ENCODE data around the gene IGFBP5. TPM values are rescaled to one million over a fixed set of nuclear protein-coding genes. Genes with fewer than 3 reads are reported as not detected.

Gene IGFBP5
- total and polyA plus RNA-seq, 2 of the 8 experiments (the other 6 are each of a cell fraction or from before 2014, with no cell fraction given) = 2.2 to 2.5 TPM

- H2BK15ac ChIP-seq (ENCODE audit: low read length) = 0 out of 2 replicates have a peak overlapping the region, but pooled peaks have one; percentile 46
- no peaks in the 10 kb centered on the region for H3K9me3 ChIP-seq (ENCODE audit: insufficient read depth in 2 of 2, low read depth in 1 of 2, low read length in 1 of 2)
- FAIRE-seq = no peak
- no peak overlapping the region for H3K18ac ChIP-seq (ENCODE audit: extremely low read depth, low read length)
- H3K9ac ChIP-seq (replicated peaks in 1 of 4; ENCODE audit: extremely low read depth in 1 of 4, low read depth in 3 of 4, low read length in 3 of 4) = no peak overlapping the region; a peak in 1 of 7 replicates
- no peak for DNase-seq (ENCODE audit: low read depth in 1 of 2, low spot score in 2 of 2)
- no peak overlapping the region; the same call in 1 of the 2 replicates for H3K27ac ChIP-seq (ENCODE audit: low read depth, low read length)
- H3K4ac ChIP-seq (replicated peaks; ENCODE audit: insufficient read length, low read depth, low read length) = no peak overlapping the region
- H2AK5ac ChIP-seq (ENCODE audit: low read depth, low read length) = no peak overlapping the region
- no peak overlapping the region for H2BK12ac ChIP-seq (ENCODE audit: low read depth, low read length)
- H3K79me2 ChIP-seq (ENCODE audit: control insufficient read depth in 1 of 2, insufficient read depth in 2 of 2, low read length in 2 of 2) = peaks cover 19 to 94% of the 10 kb centered on the region in 2 experiments
- no peak overlapping the region for H4K5ac ChIP-seq (ENCODE audit: insufficient read length, low read depth, low read length)
- no peak overlapping the region for H3K56ac ChIP-seq (replicated peaks; ENCODE audit: insufficient read length, low read depth, low read length)
- no peaks in the 10 kb centered on the region for H3K27me3 ChIP-seq (replicated peaks in 1 of 4; ENCODE audit: control insufficient read depth in 3 of 4, extremely low read depth in 1 of 4, insufficient read depth in 3 of 4, low read length in 3 of 4)
- peaks cover 19 to 20% of the 10 kb centered on the region in 2 experiments for H4K20me1 ChIP-seq (replicated peaks in 1 of 2; ENCODE audit: control insufficient read depth in 1 of 2, insufficient read depth in 2 of 2, low read length in 2 of 2)
- no peak overlapping the region for H2BK5ac ChIP-seq (ENCODE audit: low read depth, low read length)
- no peak overlapping the region for H4K91ac ChIP-seq (replicated peaks; ENCODE audit: insufficient read length, low read length)
- no peaks in the 10 kb centered on the region for H3K23me2 ChIP-seq (ENCODE audit: low read depth, low read length)
- peak overlapping the region; percentile 10 to 17; a peak in 2 of 4 replicates for H3K4me2 ChIP-seq (ENCODE audit: insufficient read depth in 1 of 2, low read depth in 2 of 2, low read length in 2 of 2)
- CTCF ChIA-PET (ENCODE audit: partially characterized antibody) = interaction anchor here (0.6 to 20.6 kb wide), 6 partner anchors 13 to 131 kb away, joined by 3 to 251 read pairs (median 4); no protein-coding TSS in a partner anchor
- H3K79me1 ChIP-seq (ENCODE audit: low read depth, low read length) = peaks cover 15% of the 10 kb centered on the region
- no peak overlapping the region for H3K4me3 ChIP-seq (ENCODE audit: extremely low read depth in 1 of 4, insufficient read depth in 2 of 4, low read depth in 3 of 4, low read length in 4 of 4)
- peaks cover 0 to 20% (median 5%) of the 10 kb centered on the region in 4 experiments; a peak in 4 of 8 replicates for H3K36me3 ChIP-seq (ENCODE audit: control insufficient read depth in 2 of 4, insufficient read depth in 4 of 4, low read length in 3 of 4)
- no peak overlapping the region for H2BK120ac ChIP-seq (replicated peaks; ENCODE audit: low read depth, low read length)
- POLR2A ChIA-PET (ENCODE audit: partially characterized antibody) = interaction anchor here (0.6 to 1.5 kb wide), 4 partner anchors 9 to 14 kb away, joined by 3 to 7 read pairs (median 4); no protein-coding TSS in a partner anchor
- H2BK20ac ChIP-seq (ENCODE audit: low read length) = 0 out of 2 replicates have a peak overlapping the region, but pooled peaks have one; percentile 22
- H3K23ac ChIP-seq (ENCODE audit: insufficient read length) = no peak overlapping the region
- 82% methylated on average over 5 of the region's 5 CpGs; no CpG with 5 or more reads in 1 of the 2 experiments for WGBS, 2 experiments (ENCODE audit: extremely low coverage in 1 of 2, insufficient coverage in 1 of 2, insufficient read length in 1 of 2, insufficient replicate concordance in 2 of 2, low coverage in 1 of 2, low lambda C conversion rate in 2 of 2, missing lambda C conversion rate in 1 of 2)
- H2AFZ ChIP-seq (ENCODE audit: low read length) = no peak overlapping the region
- no peak overlapping the region for H4K8ac ChIP-seq (ENCODE audit: extremely low read depth, insufficient read depth, low read length)
- H3K14ac ChIP-seq (ENCODE audit: insufficient read length) = no peak overlapping the region
- TF ChIP-seq BRCA1 (IDR thresholded peaks at IDR 0.05; ENCODE audit: low read depth, low read length) (no peak), RBBP5 (IDR thresholded peaks at IDR 0.05; ENCODE audit: borderline replicate concordance, low read depth, low read length) (no peak), FOSL1 (IDR thresholded peaks at IDR 0.05; ENCODE audit: insufficient read depth, low read depth, low read length) (no peak), SIX5 (IDR thresholded peaks at IDR 0.05; ENCODE audit: low read depth, low read length) (no peak), SIRT6 (IDR thresholded peaks at IDR 0.05; ENCODE audit: low read length) (no peak), ATF2 (IDR thresholded peaks at IDR 0.05; ENCODE audit: low read length) (no peak), RNF2 (IDR thresholded peaks at IDR 0.05; ENCODE audit: borderline replicate concordance, low read depth, low read length, missing control alignments, poor library complexity, severe bottlenecking) (no peak), ATF3 (IDR thresholded peaks at IDR 0.05; ENCODE audit: insufficient read depth, low read depth, low read length) (no peak), RFX5 (IDR thresholded peaks at IDR 0.05; ENCODE audit: borderline replicate concordance, low read depth, low read length) (no peak)
- peaks cover 0 to 13% (median 5%) of the 10 kb centered on the region in 4 experiments; a peak in 6 of 7 replicates for H3K4me1 ChIP-seq (replicated peaks in 1 of 4; ENCODE audit: control insufficient read depth in 3 of 4, insufficient read depth in 4 of 4, low read length in 3 of 4)
Measured at GRCh38 chr2:216649574-216649973, 45.8 kb downstream of the IGFBP5 start.

Measured in H1 (cell line).